GM12878 (cell line): ENCODE data around the gene ZNF212. TPM values are rescaled to one million over a fixed set of nuclear protein-coding genes. Genes with fewer than 3 reads are reported as not detected.
A peak's percentile ranks its signal among the peaks of the same experiment; 100 is the strongest.

Source experiments
- ATAC-seq: fragments of 200-7000 bp; cut with Tn5 transposase; 3 replicates; pipeline ENCODE4 v1.9.1; 2020; ENCODE audit warnings: mild to moderate bottlenecking, moderate library complexity
- BruUV-seq: library from RNA; stranded (reverse); fragments of 400-500 nt; replicated peaks from 2 replicates; lab custom pipeline; 2021; lab: Mats Ljungman, UMichigan
- CTCF ChIA-PET: fragments of 300-600 bp; sonication (Branson Sonifier 250); formaldehyde crosslinking; extraction: SDS; loops from one replicate; lab custom pipeline; 2021; ENCODE audit warnings: inconsistent platforms; lab: Yijun Ruan, JAX
- POLR2A ChIA-PET: fragments of 350-600 bp; formaldehyde crosslinking; extraction: SDS; loops from one replicate; lab custom pipeline; 2021; ENCODE audit warnings: inconsistent platforms; lab: Charles Lee
- RAD21 ChIA-PET: fragments of 300-600 bp; sonication (Branson Sonifier 250); formaldehyde crosslinking; loops from one replicate; lab custom pipeline; 2023; ENCODE audit warnings: antibody characterized with exemption; ENCODE audit not compliant: unreplicated experiment; lab: Charles Lee
- SMC1A ChIA-PET: fragments of 300-600 bp; sonication (Branson Sonifier 250); formaldehyde crosslinking; loops from one replicate; lab custom pipeline; 2023; ENCODE audit not compliant: unreplicated experiment, uncharacterized antibody; lab: Charles Lee
- DNase-seq: peaks from one replicate; pipeline ENCODE4 v3.0.0-alpha.2; 2011; ENCODE audit warnings: low read depth, low spot score
- FAIRE-seq: peaks from 3 replicates; lab custom pipeline; 2011; peaks lifted over from hg19 to GRCh38; lab: Jason Lieb, UNC
- H2AFZ ChIP-seq: 2 replicates; pipeline ENCODE4 v1.6.0; 2011; ENCODE audit warnings: low read depth, low read length, control low read depth; ENCODE audit not compliant: control insufficient read depth
- H3K27ac ChIP-seq: 2 replicates; pipeline ENCODE4 v1.5.1; 2011; ENCODE audit warnings: control low read depth; ENCODE audit not compliant: control insufficient read depth, insufficient read depth
- H3K27me3 ChIP-seq, 2 experiments: replicated peaks in 1 of 2; 2 replicates each; pipeline versions ENCODE4 v1.6.0 to v1.6.1; 2011; ENCODE audit warnings: low read length in 1 of 2; ENCODE audit not compliant: control insufficient read depth in 2 of 2, insufficient read depth in 2 of 2
- H3K36me3 ChIP-seq, 2 experiments: 2 replicates each; pipeline ENCODE4 v1.5.1; 2011; ENCODE audit warnings: low read length in 1 of 2; ENCODE audit not compliant: control insufficient read depth in 2 of 2, insufficient read depth in 2 of 2
- H3K4me1 ChIP-seq: 2 replicates; pipeline ENCODE4 v1.6.1; 2011; ENCODE audit warnings: mild to moderate bottlenecking, low read length, moderate library complexity, mixed read lengths; ENCODE audit not compliant: control insufficient read depth, insufficient read depth
- H3K4me2 ChIP-seq: 2 replicates; pipeline ENCODE4 v1.6.0; 2011; ENCODE audit warnings: control low read depth; ENCODE audit not compliant: control insufficient read depth, insufficient read depth
- H3K4me3 ChIP-seq: fragments of 200-600 bp; sonication (generic); 2 replicates; pipeline ENCODE4 v1.5.1; 2016
- H3K79me2 ChIP-seq: 2 replicates; pipeline ENCODE4 v1.6.0; 2011; ENCODE audit warnings: low read length; ENCODE audit not compliant: control insufficient read depth, insufficient read depth
- H3K9ac ChIP-seq: 2 replicates; pipeline ENCODE4 v1.8.0; 2011; ENCODE audit warnings: low read length, control low read depth, mixed read lengths; ENCODE audit not compliant: control insufficient read depth, insufficient read depth
- H3K9me3 ChIP-seq: replicated peaks from 3 replicates; pipeline ENCODE4 v1.5.1; 2011; ENCODE audit warnings: mild to moderate bottlenecking, low read length; ENCODE audit not compliant: control insufficient read depth, insufficient read depth
- H4K20me1 ChIP-seq: 2 replicates; pipeline ENCODE4 v1.6.0; 2011; ENCODE audit not compliant: control insufficient read depth, insufficient read depth
- CREB1 ChIP-seq: IDR thresholded peaks from 2 replicates; pipeline ENCODE4 v1.6.1; 2012; ENCODE audit warnings: low read depth, mild to moderate bottlenecking, inconsistent platforms
- DPF2 ChIP-seq: fragments of 450-650 bp; IDR thresholded peaks from 2 replicates; pipeline ENCODE4 v1.6.1; 2017; ENCODE audit warnings: mild to moderate bottlenecking
- GABPA ChIP-seq: IDR thresholded peaks from 2 replicates; pipeline ENCODE4 v1.6.1; 2014; ENCODE audit warnings: antibody characterized with exemption, low read depth, mild to moderate bottlenecking, inconsistent platforms
- HDGF ChIP-seq: fragments of 450-650 bp; IDR thresholded peaks from 2 replicates; pipeline ENCODE4 v1.6.1; 2016; ENCODE audit warnings: antibody characterized with exemption
- POLR2AphosphoS5 ChIP-seq: IDR thresholded peaks from 2 replicates; pipeline ENCODE4 v1.6.1; 2011; ENCODE audit warnings: mild to moderate bottlenecking, low read length, inconsistent platforms
- RCOR1 ChIP-seq: conservative IDR thresholded peaks from 2 replicates; pipeline ENCODE4 v1.6.1; 2012; ENCODE audit warnings: low read depth, low read length, improper control_type of control experiment
- SMAD1 ChIP-seq: fragments of 450-650 bp; IDR thresholded peaks from 2 replicates; pipeline ENCODE4 v1.6.1; 2018; ENCODE audit warnings: mild to moderate bottlenecking, low read depth; ENCODE audit not compliant: partially characterized antibody
- SMAD5 ChIP-seq: IDR thresholded peaks from 2 replicates; pipeline ENCODE4 v1.6.1; 2016; ENCODE audit warnings: antibody characterized with exemption, low read depth
- SRF ChIP-seq, 2 experiments: IDR thresholded peaks; 2 replicates each; pipeline ENCODE4 v1.6.1; 2011; ENCODE audit warnings: low read depth in 2 of 2, low read length in 2 of 2, mild to moderate bottlenecking in 1 of 2, moderate library complexity in 1 of 2
- SUPT20H ChIP-seq: IDR thresholded peaks from 2 replicates; pipeline ENCODE4 v1.6.1; 2011; ENCODE audit warnings: low read depth, mild to moderate bottlenecking, low read length, moderate library complexity, borderline replicate concordance; ENCODE audit not compliant: control insufficient read depth
- TCF12 ChIP-seq: IDR thresholded peaks from 2 replicates; pipeline ENCODE4 v1.6.1; 2011; ENCODE audit warnings: low read depth, mild to moderate bottlenecking, low read length
- WGBS: methylation state at CpG from one replicate; pipeline ENCODE4 v1.1.6; 2016; ENCODE audit warnings: low lambda C conversion rate; ENCODE audit not compliant: insufficient replicate concordance, insufficient coverage; ENCODE audit errors: missing lambda C conversion rate; 5-methylcytosine and 5-hydroxymethylcytosine counted together
- in situ Hi-C: fragments of 300-500 bp; cut with MboI; formaldehyde crosslinking; loops from 9 replicates; pipeline ENCODE4 v1.14.3; 2018; ENCODE audit warnings: mixed read lengths
- intact Hi-C: fragments of 100-400 bp; cut with micrococcal nuclease; formaldehyde crosslinking; loops from one replicate; pipeline ENCODE4 v1.14.2; 2022; ENCODE audit not compliant: unreplicated experiment
- polyA plus RNA-seq, 11 experiments: library from polyadenylated mRNA; depleted of rRNA in 4 of 11; unstranded in 6 of 11; stranded (reverse) in 5 of 11; fragments of >200 nt; fragmentation: Nextera tagmentation in 4 of 11; fragmentation: Illumina TruSeq in 1 of 11; extraction: Ambion mirVana in 4 of 11; extraction: Trizol in 1 of 11; gene quantifications; 1 replicate in 1 of 11; 2 replicates in 10 of 11; pipeline versions ENCODE4 v1.2.1 to v1.2.3, GENCODE V29; 2011 to 2016; ENCODE audit warnings: inconsistent platforms in 2 of 11, missing spikeins in 2 of 11, low read depth in 1 of 11
- total RNA-seq, 4 experiments: library from RNA; depleted of rRNA in 3 of 4; stranded (reverse); fragments of >200 nt in 3 of 4; fragmentation: Illumina TruSeq in 1 of 4; extraction: Trizol in 1 of 4; gene quantifications; 2 replicates each; pipeline versions ENCODE4 v1.2.1 to v1.2.3, GENCODE V29; 2013 to 2021
- TF ChIP-seq, protein P1 (sequence below): fragments of 450-650 bp; IDR thresholded peaks from 2 replicates; pipeline ENCODE4 v1.6.1; 2016; ENCODE audit warnings: mild to moderate bottlenecking, moderate library complexity, borderline replicate concordance
- TF ChIP-seq, protein P2 (sequence below): IDR thresholded peaks from 2 replicates; pipeline ENCODE4 v1.6.1; 2012; ENCODE audit warnings: low read depth, low read length, improper control_type of control experiment
- TF ChIP-seq, protein P3 (sequence below): IDR thresholded peaks from 2 replicates; pipeline ENCODE4 v1.6.1; 2011; ENCODE audit warnings: low read depth, low read length, improper control_type of control experiment, borderline replicate concordance

Gene ZNF212
- total and polyA plus RNA-seq, 10 of the 15 experiments (the other 5 are each of a cell fraction or from before 2014, with no cell fraction given) = 1.2 to 11.6 (median 5.4) TPM

GRCh38 chr7:149261829-149262617, 22.6 kb downstream of the ZNF212 start, which contains the start of gene ZNF783:
Gene ZNF783, plus strand, starts transcription at chr7:149262196. Its CDS starts 138 bp downstream, at chr7:149262334.
- peak within 1 kb of the TSS; percentile 97 for H3K4me2 ChIP-seq
- 0 out of 2 replicates have a peak within 1 kb of the TSS, but pooled peaks have one; percentile 6 for H3K27ac ChIP-seq
- H3K9ac ChIP-seq = peak within 1 kb of the TSS; percentile 81
- no peaks in the 10 kb centered on the region for H3K27me3 ChIP-seq
- no peaks in the 10 kb centered on the region for H4K20me1 ChIP-seq
- H3K4me1 ChIP-seq = peaks cover 6% of the 10 kb centered on the region
- H3K9me3 ChIP-seq = no peaks in the 10 kb centered on the region
- H3K79me2 ChIP-seq = peaks cover 2% of the 10 kb centered on the region; the same call in 1 of the 2 replicates
- no TSS peak for BruUV-seq
- ChIA-PET POLR2A (interaction anchor here (0.6 to 1.8 kb wide), 5 partner anchors 10 to 274 kb away, joined by 3 to 10 read pairs (median 4); partner anchors contain the start of gene ZNF398), RAD21 (interaction anchor here (0.6 to 1.3 kb wide), 10 partner anchors 12 to 364 kb away, joined by 3 to 12 read pairs (median 4); partner anchors contain the start of genes ZNF282, ZNF398 and ZNF777), CTCF (interaction anchor here (0.5 to 3.3 kb wide), 24 partner anchors 8 to 364 kb away, joined by 3 to 23 read pairs (median 4); partner anchors contain the start of gene ZNF212), SMC1A (interaction anchor here (0.7 to 2.0 kb wide), 4 partner anchors 7 to 145 kb away, joined by 3 to 6 read pairs (median 4); no protein-coding TSS in a partner anchor)
- H3K4me3 ChIP-seq = peak within 1 kb of the TSS; percentile 83
- DNase-seq = peak; percentile 32
- in situ Hi-C loops = no loop called here
- H2AFZ ChIP-seq = peak within 1 kb of the TSS; percentile 92
- peaks cover 0 to 7% of the 10 kb centered on the region in 2 experiments; a peak in 2 of 4 replicates for H3K36me3 ChIP-seq
- WGBS = under 1% methylated on average over 114 of the region's 115 CpGs
- ATAC-seq = peak; percentile 96
- peak; percentile 13 for FAIRE-seq
- intact Hi-C loops = loop anchor here (2.0 kb wide), 2 partner anchors 23 to 363 kb away; no protein-coding TSS in a partner anchor
- TF ChIP-seq TCF12 (no peak), GABPA (no peak), SUPT20H (no peak), SMAD5 (no peak), DPF2 (peak; percentile 91), SMAD1 (no peak), HDGF (no peak), SRF (IDR thresholded peaks at IDR 0.05; ENCODE audit: low read depth in 2 of 2, low read length in 2 of 2) (no peak), CREB1 (peak; percentile 66; the same call in 1 of the 2 replicates), RCOR1 (peak; percentile 46; the same call in 1 of the 2 replicates), POLR2AphosphoS5 (peak; percentile 47; the same call in 1 of the 2 replicates)
- TF ChIP-seq, protein P1, sequence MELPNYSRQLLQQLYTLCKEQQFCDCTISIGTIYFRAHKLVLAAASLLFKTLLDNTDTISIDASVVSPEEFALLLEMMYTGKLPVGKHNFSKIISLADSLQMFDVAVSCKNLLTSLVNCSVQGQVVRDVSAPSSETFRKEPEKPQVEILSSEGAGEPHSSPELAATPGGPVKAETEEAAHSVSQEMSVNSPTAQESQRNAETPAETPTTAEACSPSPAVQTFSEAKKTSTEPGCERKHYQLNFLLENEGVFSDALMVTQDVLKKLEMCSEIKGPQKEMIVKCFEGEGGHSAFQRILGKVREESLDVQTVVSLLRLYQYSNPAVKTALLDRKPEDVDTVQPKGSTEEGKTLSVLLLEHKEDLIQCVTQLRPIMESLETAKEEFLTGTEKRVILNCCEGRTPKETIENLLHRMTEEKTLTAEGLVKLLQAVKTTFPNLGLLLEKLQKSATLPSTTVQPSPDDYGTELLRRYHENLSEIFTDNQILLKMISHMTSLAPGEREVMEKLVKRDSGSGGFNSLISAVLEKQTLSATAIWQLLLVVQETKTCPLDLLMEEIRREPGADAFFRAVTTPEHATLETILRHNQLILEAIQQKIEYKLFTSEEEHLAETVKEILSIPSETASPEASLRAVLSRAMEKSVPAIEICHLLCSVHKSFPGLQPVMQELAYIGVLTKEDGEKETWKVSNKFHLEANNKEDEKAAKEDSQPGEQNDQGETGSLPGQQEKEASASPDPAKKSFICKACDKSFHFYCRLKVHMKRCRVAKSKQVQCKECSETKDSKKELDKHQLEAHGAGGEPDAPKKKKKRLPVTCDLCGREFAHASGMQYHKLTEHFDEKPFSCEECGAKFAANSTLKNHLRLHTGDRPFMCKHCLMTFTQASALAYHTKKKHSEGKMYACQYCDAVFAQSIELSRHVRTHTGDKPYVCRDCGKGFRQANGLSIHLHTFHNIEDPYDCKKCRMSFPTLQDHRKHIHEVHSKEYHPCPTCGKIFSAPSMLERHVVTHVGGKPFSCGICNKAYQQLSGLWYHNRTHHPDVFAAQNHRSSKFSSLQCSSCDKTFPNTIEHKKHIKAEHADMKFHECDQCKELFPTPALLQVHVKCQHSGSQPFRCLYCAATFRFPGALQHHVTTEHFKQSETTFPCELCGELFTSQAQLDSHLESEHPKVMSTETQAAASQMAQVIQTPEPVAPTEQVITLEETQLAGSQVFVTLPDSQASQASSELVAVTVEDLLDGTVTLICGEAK = no peak
- TF ChIP-seq, protein P2, sequence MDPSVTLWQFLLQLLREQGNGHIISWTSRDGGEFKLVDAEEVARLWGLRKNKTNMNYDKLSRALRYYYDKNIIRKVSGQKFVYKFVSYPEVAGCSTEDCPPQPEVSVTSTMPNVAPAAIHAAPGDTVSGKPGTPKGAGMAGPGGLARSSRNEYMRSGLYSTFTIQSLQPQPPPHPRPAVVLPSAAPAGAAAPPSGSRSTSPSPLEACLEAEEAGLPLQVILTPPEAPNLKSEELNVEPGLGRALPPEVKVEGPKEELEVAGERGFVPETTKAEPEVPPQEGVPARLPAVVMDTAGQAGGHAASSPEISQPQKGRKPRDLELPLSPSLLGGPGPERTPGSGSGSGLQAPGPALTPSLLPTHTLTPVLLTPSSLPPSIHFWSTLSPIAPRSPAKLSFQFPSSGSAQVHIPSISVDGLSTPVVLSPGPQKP = no peak
- TF ChIP-seq, protein P3, sequence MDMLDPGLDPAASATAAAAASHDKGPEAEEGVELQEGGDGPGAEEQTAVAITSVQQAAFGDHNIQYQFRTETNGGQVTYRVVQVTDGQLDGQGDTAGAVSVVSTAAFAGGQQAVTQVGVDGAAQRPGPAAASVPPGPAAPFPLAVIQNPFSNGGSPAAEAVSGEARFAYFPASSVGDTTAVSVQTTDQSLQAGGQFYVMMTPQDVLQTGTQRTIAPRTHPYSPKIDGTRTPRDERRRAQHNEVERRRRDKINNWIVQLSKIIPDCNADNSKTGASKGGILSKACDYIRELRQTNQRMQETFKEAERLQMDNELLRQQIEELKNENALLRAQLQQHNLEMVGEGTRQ = peak; percentile 62
